MG63 (cell line): ENCODE data around the gene RB1. TPM values are rescaled to one million over a fixed set of nuclear protein-coding genes. Genes with fewer than 3 reads are reported as not detected.

Experiments used
- DNase-seq: peaks from one replicate; pipeline ENCODE4 v3.0.0-alpha.2; 2020
- H3K27me3 ChIP-seq: fragments of 250-450 bp; sonication (Bioruptor Pico); 2 replicates; pipeline ENCODE4 v1.5.1; 2020; ENCODE audit warnings: mild to moderate bottlenecking, moderate library complexity
- H3K36me3 ChIP-seq: fragments of 250-450 bp; sonication (Bioruptor Pico); 2 replicates; pipeline ENCODE4 v1.5.1; 2020; ENCODE audit warnings: mild to moderate bottlenecking, moderate library complexity
- H3K4me3 ChIP-seq: fragments of 250-450 bp; sonication (Bioruptor Pico); 2 replicates; pipeline ENCODE4 v1.5.1; 2020; ENCODE audit warnings: mild to moderate bottlenecking, moderate library complexity
- H3K9me3 ChIP-seq: fragments of 250-450 bp; sonication (Bioruptor Pico); 2 replicates; pipeline ENCODE4 v1.5.1; 2020; ENCODE audit warnings: mild to moderate bottlenecking, moderate library complexity
- total RNA-seq: library from RNA; depleted of rRNA; stranded (reverse); fragments of >200 nt; shearing (Covaris generic); gene quantifications from 2 replicates; pipeline ENCODE4 v1.2.3, GENCODE V29; 2014; ENCODE audit warnings: low replicate concordance; rRNA removed

Gene RB1
- 27.0 and 32.4 TPM in 2 replicates for total RNA-seq

- H3K27me3 ChIP-seq = no peaks in the 10 kb centered on the region
- H3K36me3 ChIP-seq = peaks cover 10% of the 10 kb centered on the region
- H3K9me3 ChIP-seq = no peaks in the 10 kb centered on the region
- peak within 1 kb of the TSS; percentile 72 for H3K4me3 ChIP-seq
- DNase-seq = peak; percentile 94
Measured at GRCh38 chr13:48303359-48304142, at the start of gene RB1. Gene RB1, plus strand, starts transcription at chr13:48303751. Its CDS starts 162 bp downstream, at chr13:48303913.

DNA sequence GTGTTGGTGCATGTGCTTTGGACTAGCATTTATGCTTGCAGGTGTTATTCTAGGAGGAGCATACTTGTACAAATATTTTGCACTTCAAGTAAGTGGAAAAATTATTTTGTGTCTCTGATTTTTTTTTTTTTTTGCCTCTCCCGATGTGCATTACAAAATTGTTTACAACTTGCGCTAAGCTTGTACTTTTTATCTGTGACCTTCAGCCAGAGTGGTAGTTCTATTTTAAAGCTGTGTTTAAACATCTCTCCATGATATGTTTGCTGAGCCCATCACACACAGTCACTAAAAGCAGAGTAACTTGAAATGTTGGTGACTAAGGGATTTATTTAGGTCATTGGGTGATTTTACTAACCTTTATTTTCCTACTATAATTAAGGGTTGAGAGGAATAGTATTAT, 49.7 kb upstream of the RB1 start:
- Histone ChIP-seq H3K27me3 (no peaks in the 10 kb centered on the region), H3K4me3 (no peak overlapping the region), H3K9me3 (no peaks in the 10 kb centered on the region), H3K36me3 (peaks cover 21% of the 10 kb centered on the region)
- no peak for DNase-seq

DNA sequence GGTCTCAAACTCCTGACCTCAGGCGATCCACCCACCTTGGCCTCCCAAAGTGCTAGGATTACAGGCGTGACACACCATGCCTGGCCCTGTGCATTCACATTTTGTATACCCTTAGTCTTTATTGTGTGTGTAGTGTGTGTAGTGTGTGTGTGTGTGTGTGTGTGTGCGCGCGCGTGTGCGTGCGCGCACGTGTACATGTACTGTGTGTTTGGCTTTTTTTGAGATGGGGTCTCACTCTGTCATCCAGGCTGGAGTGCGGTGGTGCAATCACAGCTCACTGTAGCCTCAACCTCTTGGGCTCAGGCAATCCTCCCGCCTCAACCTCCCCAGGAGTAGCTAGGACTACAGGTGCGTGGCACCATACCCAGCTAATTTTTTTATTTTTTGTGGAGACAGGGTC, 48.5 kb upstream of the RB1 start:
- no peak for DNase-seq
- no peaks in the 10 kb centered on the region for H3K9me3 ChIP-seq
- no peak overlapping the region for H3K4me3 ChIP-seq
- H3K36me3 ChIP-seq = peaks cover 24% of the 10 kb centered on the region
- H3K27me3 ChIP-seq = no peaks in the 10 kb centered on the region

GRCh38 chr13:48255954-48256353, 47.6 kb upstream of the RB1 start:
- Histone ChIP-seq H3K4me3 (no peak overlapping the region), H3K9me3 (no peaks in the 10 kb centered on the region), H3K36me3 (peaks cover 28% of the 10 kb centered on the region), H3K27me3 (no peaks in the 10 kb centered on the region)
- no peak for DNase-seq

GRCh38 chr13:48258002-48258401, 45.5 kb upstream of the RB1 start:
- no peak for DNase-seq
- Histone ChIP-seq H3K9me3 (no peaks in the 10 kb centered on the region), H3K36me3 (peaks cover 33% of the 10 kb centered on the region), H3K4me3 (no peak overlapping the region), H3K27me3 (no peaks in the 10 kb centered on the region)

- Histone ChIP-seq H3K27me3 (no peaks in the 10 kb centered on the region), H3K9me3 (no peaks in the 10 kb centered on the region), H3K4me3 (no peak overlapping the region), H3K36me3 (peaks cover 36% of the 10 kb centered on the region)
- no peak for DNase-seq
Measured at GRCh38 chr13:48258430-48258829, 45.1 kb upstream of the RB1 start.

GRCh38 chr13:48260970-48261369, 42.6 kb upstream of the RB1 start:
- Histone ChIP-seq H3K4me3 (no peak overlapping the region), H3K36me3 (peaks cover 32% of the 10 kb centered on the region), H3K9me3 (no peaks in the 10 kb centered on the region), H3K27me3 (no peaks in the 10 kb centered on the region)
- DNase-seq = no peak

DNA sequence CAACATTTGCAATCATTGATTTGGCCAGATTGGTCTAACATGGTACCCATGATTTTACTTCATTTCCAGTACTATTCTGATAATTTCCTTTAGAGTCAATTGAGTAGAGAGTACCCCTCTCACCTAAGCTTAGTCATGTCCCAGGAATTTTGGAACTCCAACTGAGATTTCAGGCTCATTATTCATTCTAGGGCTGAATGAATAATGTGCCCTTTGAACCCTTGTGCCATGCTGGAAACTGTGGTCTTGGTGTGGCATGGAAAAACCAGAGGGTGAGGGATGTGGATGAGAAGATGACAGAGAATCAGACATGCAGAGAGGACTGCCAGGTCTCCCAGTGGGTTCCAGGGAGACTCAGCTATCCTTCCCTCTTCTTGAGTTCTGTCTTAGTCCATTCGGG, 40.4 kb upstream of the RB1 start:
- Histone ChIP-seq H3K4me3 (no peak overlapping the region), H3K27me3 (no peaks in the 10 kb centered on the region), H3K36me3 (peaks cover 25% of the 10 kb centered on the region), H3K9me3 (no peaks in the 10 kb centered on the region)
- no peak for DNase-seq

GRCh38 chr13:48264058-48264457, 39.5 kb upstream of the RB1 start:
- no peaks in the 10 kb centered on the region for H3K9me3 ChIP-seq
- no peaks in the 10 kb centered on the region for H3K27me3 ChIP-seq
- H3K4me3 ChIP-seq = no peak overlapping the region
- peaks cover 24% of the 10 kb centered on the region for H3K36me3 ChIP-seq
- DNase-seq = no peak

DNA sequence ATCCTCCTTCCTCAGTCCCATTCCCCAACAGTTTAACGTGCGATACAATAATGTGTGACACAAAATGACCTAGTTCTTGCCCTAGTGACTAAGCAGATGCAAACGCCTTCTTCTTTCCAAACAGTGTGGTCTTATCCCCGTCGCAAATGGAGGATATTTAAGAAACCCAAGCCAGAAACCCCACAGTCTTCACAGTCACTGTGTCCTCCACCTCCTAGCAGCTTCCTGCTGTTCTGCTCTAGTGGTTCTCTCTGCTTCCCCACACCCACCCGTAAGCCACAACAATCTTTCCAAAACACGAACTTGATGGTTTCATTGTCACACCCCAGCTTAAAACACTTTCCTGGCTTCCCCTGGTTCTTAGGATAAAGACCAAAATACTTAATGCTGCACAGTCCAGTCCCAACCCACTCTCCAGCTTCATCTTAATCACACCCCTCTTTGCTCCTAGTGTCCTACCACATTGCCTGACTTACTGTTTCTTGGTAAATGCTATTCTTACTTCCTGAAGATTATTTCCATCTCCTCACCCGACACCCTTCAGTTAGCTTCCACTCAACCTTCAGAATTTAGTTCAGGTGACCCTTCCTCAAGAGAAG, 38.2 kb upstream of the RB1 start:
- DNase-seq = no peak
- Histone ChIP-seq H3K27me3 (no peaks in the 10 kb centered on the region), H3K36me3 (peaks cover 21% of the 10 kb centered on the region; the same call in 1 of the 2 replicates), H3K4me3 (no peak overlapping the region), H3K9me3 (no peaks in the 10 kb centered on the region)

DNA sequence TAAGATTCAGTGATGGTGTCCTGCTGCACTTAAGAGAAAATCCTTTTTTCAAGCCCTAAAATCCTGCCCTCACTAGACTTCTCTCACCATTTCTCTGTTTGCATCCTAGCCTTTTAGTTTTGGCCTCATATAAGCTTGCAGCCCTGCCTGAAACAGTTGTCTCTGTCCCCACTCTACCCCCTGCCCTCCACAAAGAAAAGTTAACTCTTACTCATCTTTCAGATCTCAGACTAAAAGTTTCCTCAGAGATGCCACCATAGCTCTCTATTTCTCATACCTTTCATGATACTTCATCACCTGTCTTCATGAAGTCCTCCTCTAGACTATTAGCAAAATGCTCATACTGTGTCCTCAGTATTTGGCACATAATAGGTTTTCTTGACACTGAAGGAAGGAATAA, 37.4 kb upstream of the RB1 start:
- H3K9me3 ChIP-seq = no peaks in the 10 kb centered on the region
- no peak overlapping the region for H3K4me3 ChIP-seq
- peaks cover 17% of the 10 kb centered on the region; the same call in 1 of the 2 replicates for H3K36me3 ChIP-seq
- no peak for DNase-seq
- no peaks in the 10 kb centered on the region for H3K27me3 ChIP-seq

- H3K36me3 ChIP-seq = peaks cover 17% of the 10 kb centered on the region; the same call in 1 of the 2 replicates
- DNase-seq = no peak
Measured at GRCh38 chr13:48266701-48267639, 36.6 kb upstream of the RB1 start.

GRCh38 chr13:48268019-48268418, 35.5 kb upstream of the RB1 start:
- H3K4me3 ChIP-seq = no peak overlapping the region
- H3K27me3 ChIP-seq = no peaks in the 10 kb centered on the region
- H3K36me3 ChIP-seq = peaks cover 12% of the 10 kb centered on the region; the same call in 1 of the 2 replicates
- no peak for DNase-seq
- no peaks in the 10 kb centered on the region for H3K9me3 ChIP-seq

More at GRCh38 chr13:48266701-48267639, 36.6 kb upstream of the RB1 start:
- Histone ChIP-seq H3K4me3 (no peak overlapping the region), H3K27me3 (no peaks in the 10 kb centered on the region), H3K9me3 (no peaks in the 10 kb centered on the region)

DNA sequence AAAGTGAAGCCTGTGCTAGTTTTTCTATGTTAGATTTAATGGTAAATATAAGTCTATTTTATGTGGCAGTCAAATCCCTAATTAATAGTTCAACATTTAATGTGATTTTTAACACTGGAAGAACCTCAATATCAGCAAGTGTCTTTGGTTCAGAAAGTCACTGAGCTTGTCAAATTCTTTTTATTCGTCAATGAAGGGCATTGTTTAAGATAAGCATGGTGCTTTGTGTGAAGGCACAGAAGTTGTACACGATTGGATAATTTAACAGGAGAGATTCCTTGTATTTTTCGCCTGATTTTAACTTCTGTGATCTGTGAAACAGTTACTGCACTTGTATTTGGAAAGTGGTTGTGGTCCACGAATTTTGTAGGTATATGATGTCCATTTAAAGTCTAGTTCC, 30.2 kb upstream of the RB1 start:
- no peak for DNase-seq
- Histone ChIP-seq H3K9me3 (no peaks in the 10 kb centered on the region), H3K36me3 (no peaks in the 10 kb centered on the region), H3K27me3 (no peaks in the 10 kb centered on the region), H3K4me3 (no peak overlapping the region)

DNA sequence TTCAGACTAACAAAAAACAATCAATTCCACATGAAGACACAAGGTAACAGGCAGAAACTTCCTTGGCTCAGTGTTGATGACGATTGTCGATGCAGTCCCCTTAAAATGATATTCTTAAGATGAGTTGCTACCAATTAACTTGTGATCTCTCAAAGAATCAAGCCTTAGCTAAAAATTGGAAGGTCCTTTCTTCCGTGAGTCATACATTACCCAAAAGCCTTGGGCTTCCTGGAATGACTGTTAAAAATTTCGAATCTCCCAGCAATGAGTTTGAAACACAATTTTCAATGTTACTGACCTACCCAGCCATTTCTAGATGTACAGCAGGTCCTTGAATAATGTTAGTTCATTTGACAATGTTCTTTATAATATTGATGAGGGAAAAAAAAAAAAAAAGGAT, 28.0 kb upstream of the RB1 start:
- Histone ChIP-seq H3K36me3 (no peaks in the 10 kb centered on the region), H3K27me3 (no peaks in the 10 kb centered on the region), H3K9me3 (no peaks in the 10 kb centered on the region), H3K4me3 (no peak overlapping the region)
- DNase-seq = no peak

GRCh38 chr13:48278806-48279205, 24.7 kb upstream of the RB1 start:
- no peak for DNase-seq
- H3K9me3 ChIP-seq = no peaks in the 10 kb centered on the region
- H3K36me3 ChIP-seq = no peaks in the 10 kb centered on the region
- H3K27me3 ChIP-seq = no peaks in the 10 kb centered on the region
- H3K4me3 ChIP-seq = no peak overlapping the region

DNA sequence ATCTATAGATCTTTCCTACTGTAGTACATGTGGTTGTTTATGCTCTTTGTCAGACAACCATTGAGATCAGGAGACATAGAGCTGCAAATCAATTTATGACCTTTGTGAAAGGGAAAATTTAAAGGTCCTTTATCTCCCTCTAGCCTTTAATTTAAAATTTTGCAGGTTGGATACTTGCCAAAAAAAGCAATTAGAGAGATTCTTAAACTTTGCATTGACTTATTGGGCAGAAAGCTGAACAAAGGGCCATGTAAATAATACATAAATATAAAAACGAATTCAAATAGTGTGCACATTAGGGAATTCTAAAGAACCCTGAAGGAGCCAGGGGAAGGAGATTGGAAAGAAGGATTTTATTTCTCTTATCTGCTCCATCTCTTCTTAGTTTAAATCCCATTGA, 22.0 kb upstream of the RB1 start:
- Histone ChIP-seq H3K9me3 (no peaks in the 10 kb centered on the region), H3K4me3 (no peak overlapping the region), H3K36me3 (no peaks in the 10 kb centered on the region), H3K27me3 (no peaks in the 10 kb centered on the region)
- no peak for DNase-seq
